Bronchial epithelial cell (primary cell): ENCODE measurements around the gene CDH13. TPM values are rescaled to one million over a fixed set of nuclear protein-coding genes. Genes with fewer than 3 reads are reported as not detected.

Source experiments
- DNase-seq: peaks from one replicate; pipeline ENCODE4 v3.0.0-alpha.2; 2010; ENCODE audit warnings: low read depth
- FAIRE-seq: peaks from 2 replicates; lab custom pipeline; 2011; peaks lifted over from hg19 to GRCh38; lab: Jason Lieb, UNC
- H3K27me3 ChIP-seq: 2 replicates; pipeline ENCODE4 v1.5.1; 2011; ENCODE audit warnings: low read length; ENCODE audit not compliant: control insufficient read depth, insufficient read depth
- H3K36me3 ChIP-seq: 2 replicates; pipeline ENCODE4 v1.5.1; 2011; ENCODE audit warnings: low read length; ENCODE audit not compliant: control insufficient read depth, insufficient read depth
- H3K4me3 ChIP-seq: 2 replicates; pipeline ENCODE4 v1.5.1; 2011; ENCODE audit warnings: mild to moderate bottlenecking, low read depth, low read length, control low read depth
- total RNA-seq: library from RNA; depleted of rRNA; stranded (reverse); fragments of >200 nt; gene quantifications from 2 replicates; pipeline ENCODE4 v1.2.1, GENCODE V29; 2014
- TF ChIP-seq, protein P1 (sequence below): IDR thresholded peaks from 2 replicates; pipeline ENCODE4 v1.5.1; 2011; ENCODE audit warnings: mild to moderate bottlenecking, moderate library complexity, low read length, control low read depth, inconsistent platforms; ENCODE audit not compliant: insufficient read depth, severe bottlenecking

Gene CDH13
- total RNA-seq, 1 donor from 2014 or later: 31.3 TPM

DNA sequence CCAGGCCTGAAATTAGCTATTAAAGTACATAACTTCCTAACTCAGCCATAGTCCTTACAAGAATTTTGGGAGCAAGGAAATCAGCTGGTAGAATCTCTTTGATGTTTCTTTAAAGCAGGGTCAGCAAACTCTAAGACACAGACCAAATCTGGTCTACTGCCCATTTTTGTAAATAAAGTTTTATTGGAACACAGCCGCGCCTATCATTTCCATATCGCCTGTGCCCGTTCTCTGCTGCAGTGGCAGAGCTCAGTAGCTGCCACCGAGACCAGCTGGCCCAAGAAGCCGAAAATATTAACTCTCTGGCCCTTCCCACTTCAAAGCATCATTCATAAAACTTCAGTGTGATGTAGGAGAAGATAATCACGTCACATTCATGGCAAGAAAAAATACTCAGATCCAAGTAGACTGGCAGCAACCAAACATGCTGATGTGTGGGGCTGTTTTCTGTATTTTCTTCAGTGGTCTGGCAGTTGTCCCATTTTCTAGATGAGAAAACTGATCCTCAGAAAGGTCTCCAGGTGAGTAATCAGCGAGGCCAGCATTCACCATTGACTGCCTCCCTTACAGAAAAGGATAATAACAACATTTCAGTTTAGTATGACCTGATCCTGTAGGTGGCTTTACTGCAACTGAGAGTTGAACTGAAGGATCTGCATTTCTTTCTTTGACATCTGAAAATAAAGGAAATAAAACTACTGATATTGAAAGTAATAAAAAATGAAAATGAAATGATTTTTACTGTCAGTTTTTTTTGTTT is 1163.1 kb downstream of the CDH13 start:
- H3K4me3 ChIP-seq: no peak overlapping the region
- DNase-seq (no peak), FAIRE-seq (no peak)
- no peaks in the 10 kb centered on the region for H3K36me3 ChIP-seq
- TF ChIP-seq, protein P1, sequence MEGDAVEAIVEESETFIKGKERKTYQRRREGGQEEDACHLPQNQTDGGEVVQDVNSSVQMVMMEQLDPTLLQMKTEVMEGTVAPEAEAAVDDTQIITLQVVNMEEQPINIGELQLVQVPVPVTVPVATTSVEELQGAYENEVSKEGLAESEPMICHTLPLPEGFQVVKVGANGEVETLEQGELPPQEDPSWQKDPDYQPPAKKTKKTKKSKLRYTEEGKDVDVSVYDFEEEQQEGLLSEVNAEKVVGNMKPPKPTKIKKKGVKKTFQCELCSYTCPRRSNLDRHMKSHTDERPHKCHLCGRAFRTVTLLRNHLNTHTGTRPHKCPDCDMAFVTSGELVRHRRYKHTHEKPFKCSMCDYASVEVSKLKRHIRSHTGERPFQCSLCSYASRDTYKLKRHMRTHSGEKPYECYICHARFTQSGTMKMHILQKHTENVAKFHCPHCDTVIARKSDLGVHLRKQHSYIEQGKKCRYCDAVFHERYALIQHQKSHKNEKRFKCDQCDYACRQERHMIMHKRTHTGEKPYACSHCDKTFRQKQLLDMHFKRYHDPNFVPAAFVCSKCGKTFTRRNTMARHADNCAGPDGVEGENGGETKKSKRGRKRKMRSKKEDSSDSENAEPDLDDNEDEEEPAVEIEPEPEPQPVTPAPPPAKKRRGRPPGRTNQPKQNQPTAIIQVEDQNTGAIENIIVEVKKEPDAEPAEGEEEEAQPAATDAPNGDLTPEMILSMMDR: no peak
- H3K27me3 ChIP-seq: no peaks in the 10 kb centered on the region

DNA sequence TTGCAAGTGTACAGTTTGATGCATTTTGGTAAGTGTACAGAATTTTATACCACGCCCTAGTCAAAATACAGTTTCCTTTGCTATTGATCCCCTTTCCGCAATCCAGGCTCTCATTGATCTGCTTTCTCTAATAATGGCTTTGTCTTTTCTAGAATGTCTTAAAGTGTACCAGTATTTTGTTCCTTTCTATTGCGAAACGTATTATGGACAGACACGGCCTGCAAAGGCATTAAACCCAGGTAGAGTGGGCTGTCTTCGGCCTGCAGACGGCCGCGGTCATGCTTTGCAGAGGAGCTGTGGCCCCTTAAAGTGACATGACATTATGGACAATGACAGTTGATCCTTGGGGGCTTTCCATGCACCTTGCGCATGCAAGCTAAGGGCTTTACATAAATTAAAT is 1165.1 kb downstream of the CDH13 start:
- no peak for FAIRE-seq

DNA sequence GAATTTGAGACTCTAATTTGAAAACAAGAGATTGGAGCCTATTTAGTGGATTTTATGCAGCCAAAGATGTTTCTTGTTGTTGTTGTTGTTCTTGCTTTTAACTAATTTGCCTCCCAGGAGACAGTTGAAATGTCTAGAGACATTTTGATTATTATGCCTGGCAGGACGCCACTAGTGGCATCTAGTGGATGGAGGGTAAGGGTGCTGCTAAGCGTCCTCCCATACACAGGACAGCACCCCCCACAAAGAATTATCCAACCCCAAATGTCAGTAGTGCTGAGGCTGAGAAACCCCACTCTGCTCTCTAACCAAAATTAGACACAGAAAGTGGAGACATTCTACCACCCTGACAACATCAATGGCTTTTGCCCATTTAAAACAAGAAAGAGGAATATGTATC is 1165.6 kb downstream of the CDH13 start:
- no peak for FAIRE-seq
- TF ChIP-seq, protein P1: no peak
- DNase-seq: no peak
- H3K36me3 ChIP-seq: no peaks in the 10 kb centered on the region
- no peaks in the 10 kb centered on the region for H3K27me3 ChIP-seq
- H3K4me3 ChIP-seq: no peak overlapping the region

More for the DNA sequence above, 1165.1 kb downstream of the CDH13 start:
- no peak for DNase-seq
- H3K27me3 ChIP-seq: no peaks in the 10 kb centered on the region
- TF ChIP-seq, protein P1: no peak
- no peaks in the 10 kb centered on the region for H3K36me3 ChIP-seq
- H3K4me3 ChIP-seq: no peak overlapping the region

DNA sequence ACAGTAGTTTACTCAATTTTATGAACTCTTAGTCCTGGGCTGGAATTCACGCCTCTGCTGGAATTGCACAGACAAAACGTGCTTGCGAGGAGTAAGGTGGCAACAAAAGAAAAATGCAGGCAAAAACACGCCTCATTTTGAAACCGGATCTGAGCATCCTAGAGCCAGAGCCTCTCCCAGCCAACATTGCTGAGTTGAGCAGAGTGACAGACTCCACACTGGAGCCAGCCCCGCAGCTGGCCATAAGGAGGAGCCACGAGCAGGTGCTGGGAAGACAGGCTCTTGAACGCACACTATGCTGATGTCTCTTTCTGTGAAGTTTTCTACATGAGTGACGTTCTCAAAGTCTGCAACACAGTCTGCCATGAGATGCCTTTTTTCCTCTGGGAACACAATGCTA is 1166.4 kb downstream of the CDH13 start:
- Histone ChIP-seq H3K36me3 (no peaks in the 10 kb centered on the region), H3K27me3 (no peaks in the 10 kb centered on the region), H3K4me3 (no peak overlapping the region)
- TF ChIP-seq, protein P1: peak; percentile 30
- no peak for FAIRE-seq
- DNase-seq: peak; percentile 41

DNA sequence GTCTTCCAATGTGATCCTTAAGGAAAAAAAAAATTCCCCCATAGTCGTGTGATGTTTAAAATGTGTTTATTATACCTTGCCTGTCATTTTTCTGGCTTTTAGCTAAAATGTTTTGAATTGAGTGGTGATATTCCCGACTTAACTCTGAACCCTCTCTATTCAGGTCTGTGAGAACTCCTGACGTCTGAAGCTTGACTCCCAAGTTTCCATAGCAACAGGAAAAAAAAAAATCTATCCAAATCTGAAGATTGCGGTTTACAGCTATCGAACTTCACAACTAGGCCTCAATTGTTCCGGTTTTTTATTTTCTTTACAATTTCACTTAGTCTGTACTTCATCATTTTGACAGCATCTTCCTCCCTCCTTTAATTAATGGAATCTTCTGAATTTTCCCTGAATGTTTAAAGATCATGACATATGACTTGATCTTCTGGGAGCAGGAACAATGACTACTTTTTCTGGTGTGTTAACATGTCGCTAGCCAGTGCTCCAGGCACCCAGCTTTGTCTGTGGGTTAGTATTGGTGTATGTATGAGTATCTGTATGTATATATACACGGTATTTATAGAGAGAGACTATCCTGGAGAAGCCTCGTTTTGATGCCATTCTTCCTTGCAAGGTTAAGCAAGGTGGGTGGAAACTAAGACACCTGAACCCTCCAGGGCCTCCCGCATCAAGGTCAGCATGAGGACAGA is 1168.2 kb downstream of the CDH13 start:
- no peak for FAIRE-seq
- Histone ChIP-seq H3K36me3 (no peaks in the 10 kb centered on the region), H3K4me3 (no peak overlapping the region), H3K27me3 (no peaks in the 10 kb centered on the region)
- TF ChIP-seq, protein P1: no peak
- DNase-seq: no peak
